ENCODE measurements around the gene FLNC.

The FLNC gene

DNA sequence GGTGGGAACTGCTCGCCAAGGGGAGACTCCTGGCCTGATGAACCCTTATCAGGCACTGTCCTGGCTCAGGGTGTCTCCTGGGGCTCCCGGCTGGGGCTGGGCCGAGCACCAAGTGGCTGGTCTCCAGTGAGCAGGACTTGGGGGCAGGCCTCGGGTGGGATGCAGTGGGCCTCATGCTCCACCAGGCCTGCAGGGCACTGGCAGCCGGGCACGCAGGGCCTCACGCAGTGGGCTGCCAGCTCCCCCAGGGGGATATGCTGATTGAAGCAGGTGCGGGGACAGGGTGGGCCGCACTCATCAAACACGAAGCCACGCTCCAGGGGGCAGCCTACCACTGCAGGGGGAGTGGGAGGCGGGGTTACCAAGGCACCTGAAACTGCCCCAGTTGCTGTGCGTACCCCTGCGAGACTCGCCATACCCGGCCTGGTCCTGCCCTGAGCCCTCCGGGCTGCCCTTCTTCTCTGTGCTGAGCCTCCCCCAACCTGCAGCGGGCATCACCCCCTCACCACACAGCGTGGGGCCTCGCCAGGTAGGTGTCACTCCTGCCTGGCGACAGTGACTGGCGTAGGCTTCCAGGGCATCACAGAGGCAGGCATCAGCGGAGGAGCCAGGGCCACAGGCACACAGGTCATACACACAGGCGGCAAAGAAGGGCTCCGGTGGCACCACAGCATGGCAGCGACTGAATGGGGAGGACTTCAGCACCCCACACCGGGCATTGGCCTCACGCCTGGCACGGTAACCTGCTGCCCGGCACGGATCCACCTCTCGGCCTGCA is 47.0 kb downstream of the FLNC start:
- Mint-ChIP-seq H3K27me3 (ENCODE audit: low read depth) (peaks cover 3% of the 10 kb centered on the region), H3K4me1 (peaks cover under 1% of the 10 kb centered on the region), H3K4me3 (no peak overlapping the region), H3K27ac (no peak overlapping the region), H3K36me3 (ENCODE audit: low read depth) (no peaks in the 10 kb centered on the region), H3K9me3 (no peaks in the 10 kb centered on the region)
- TF ChIP-seq, protein P1, sequence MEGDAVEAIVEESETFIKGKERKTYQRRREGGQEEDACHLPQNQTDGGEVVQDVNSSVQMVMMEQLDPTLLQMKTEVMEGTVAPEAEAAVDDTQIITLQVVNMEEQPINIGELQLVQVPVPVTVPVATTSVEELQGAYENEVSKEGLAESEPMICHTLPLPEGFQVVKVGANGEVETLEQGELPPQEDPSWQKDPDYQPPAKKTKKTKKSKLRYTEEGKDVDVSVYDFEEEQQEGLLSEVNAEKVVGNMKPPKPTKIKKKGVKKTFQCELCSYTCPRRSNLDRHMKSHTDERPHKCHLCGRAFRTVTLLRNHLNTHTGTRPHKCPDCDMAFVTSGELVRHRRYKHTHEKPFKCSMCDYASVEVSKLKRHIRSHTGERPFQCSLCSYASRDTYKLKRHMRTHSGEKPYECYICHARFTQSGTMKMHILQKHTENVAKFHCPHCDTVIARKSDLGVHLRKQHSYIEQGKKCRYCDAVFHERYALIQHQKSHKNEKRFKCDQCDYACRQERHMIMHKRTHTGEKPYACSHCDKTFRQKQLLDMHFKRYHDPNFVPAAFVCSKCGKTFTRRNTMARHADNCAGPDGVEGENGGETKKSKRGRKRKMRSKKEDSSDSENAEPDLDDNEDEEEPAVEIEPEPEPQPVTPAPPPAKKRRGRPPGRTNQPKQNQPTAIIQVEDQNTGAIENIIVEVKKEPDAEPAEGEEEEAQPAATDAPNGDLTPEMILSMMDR (IDR thresholded peaks at IDR 0.05; ENCODE audit: unreplicated experiment in 3 of 3), result no peak

GRCh38 chr7:128877756-128878120 is 47.5 kb downstream of the FLNC start:
- H3K4me1 Mint-ChIP-seq, result no peaks in the 10 kb centered on the region
- H3K36me3 Mint-ChIP-seq (ENCODE audit: low read depth), result no peaks in the 10 kb centered on the region
- TF ChIP-seq, protein P1 (IDR thresholded peaks at IDR 0.05; ENCODE audit: unreplicated experiment in 3 of 3), result no peak
- H3K9me3 Mint-ChIP-seq, result no peaks in the 10 kb centered on the region
- H3K4me3 Mint-ChIP-seq, result no peak overlapping the region
- H3K27ac Mint-ChIP-seq, result no peak overlapping the region
- peaks cover 3% of the 10 kb centered on the region for H3K27me3 Mint-ChIP-seq (ENCODE audit: low read depth)

DNA sequence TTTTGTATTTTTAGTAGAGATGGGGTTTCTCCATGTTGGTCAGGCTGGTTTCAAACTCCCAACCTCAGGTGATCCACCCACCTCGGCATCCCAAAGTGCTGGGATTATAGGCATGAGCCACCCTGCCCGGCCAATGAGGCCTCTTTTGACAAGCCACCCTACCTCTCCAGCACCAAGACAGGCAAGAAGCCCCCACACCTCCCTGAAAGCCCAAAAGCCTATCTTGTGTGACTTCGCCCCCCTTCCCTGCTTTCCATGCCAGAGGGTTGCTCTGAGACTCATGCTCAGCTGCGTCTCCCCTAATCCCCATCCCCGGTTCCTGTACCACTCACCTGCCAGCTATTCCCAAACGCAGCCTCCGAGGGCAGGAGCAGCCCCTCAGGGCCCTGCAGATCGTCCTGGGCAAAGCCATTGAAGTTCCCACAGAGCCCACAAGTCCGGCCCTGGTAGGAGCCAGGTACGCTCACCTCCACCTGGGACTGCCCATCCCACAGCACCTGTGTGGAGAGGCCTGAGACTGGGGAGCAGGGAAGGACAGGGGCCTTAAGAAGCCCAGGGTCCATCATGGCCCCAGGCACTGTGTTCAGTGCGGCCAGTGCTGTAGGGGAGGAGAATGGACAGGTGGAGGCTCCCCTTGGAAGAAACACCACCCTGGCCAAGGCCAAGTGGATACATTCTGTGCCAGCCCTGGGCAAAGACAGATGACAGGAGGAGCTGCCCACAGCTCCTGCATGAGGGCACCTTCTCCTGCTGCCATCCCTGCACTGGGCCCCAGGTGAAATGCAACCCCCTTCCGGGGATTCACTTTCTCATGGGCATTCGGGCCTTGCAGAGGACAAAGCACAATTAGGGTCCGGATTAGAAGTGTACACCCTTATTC is 48.3 kb downstream of the FLNC start:
- Mint-ChIP-seq H3K4me1 (peaks cover 2% of the 10 kb centered on the region), H3K9me3 (no peaks in the 10 kb centered on the region), H3K4me3 (no peak overlapping the region), H3K27me3 (ENCODE audit: low read depth) (peaks cover 3% of the 10 kb centered on the region), H3K27ac (no peak overlapping the region), H3K36me3 (ENCODE audit: low read depth) (no peaks in the 10 kb centered on the region)
- TF ChIP-seq, protein P1 (IDR thresholded peaks at IDR 0.05; ENCODE audit: unreplicated experiment in 3 of 3), result no peak

- Mint-ChIP-seq H3K27me3 (ENCODE audit: low read depth) (peaks cover 3% of the 10 kb centered on the region), H3K4me3 (no peak overlapping the region), H3K4me1 (peaks cover 4% of the 10 kb centered on the region), H3K9me3 (no peaks in the 10 kb centered on the region), H3K36me3 (ENCODE audit: low read depth) (no peaks in the 10 kb centered on the region), H3K27ac (no peak overlapping the region)
- TF ChIP-seq, protein P1 (IDR thresholded peaks at IDR 0.05; ENCODE audit: unreplicated experiment in 3 of 3), result no peak
Observed at GRCh38 chr7:128879461-128879938, 49.3 kb downstream of the FLNC start.

- Mint-ChIP-seq H3K27ac (no peak overlapping the region), H3K4me3 (no peak overlapping the region), H3K9me3 (no peaks in the 10 kb centered on the region), H3K27me3 (ENCODE audit: low read depth) (peaks cover 3% of the 10 kb centered on the region), H3K4me1 (peaks cover 4% of the 10 kb centered on the region), H3K36me3 (ENCODE audit: low read depth) (no peaks in the 10 kb centered on the region)
- TF ChIP-seq, protein P1 (IDR thresholded peaks at IDR 0.05; ENCODE audit: unreplicated experiment in 3 of 3), result peak; percentile 70 to 77 (median 77)
Observed at GRCh38 chr7:128879939-128880746, 49.9 kb downstream of the FLNC start.
